Measurements from ENCODE around the gene HHAT. TPM values are rescaled to one million over a fixed set of nuclear protein-coding genes. Genes with fewer than 3 reads are reported as not detected.

The HHAT gene
- polyA plus RNA-seq, 2 of the 4 experiments (the other 2 are of a cell fraction): 3.8 to 4.5 TPM

GRCh38 chr1:210394281-210394821 is 65.6 kb downstream of the HHAT start:
- TF ChIP-seq POLR2AphosphoS2 (conservative IDR thresholded peaks at IDR 0.05; ENCODE audit: low read length): no peak
- TF ChIP-seq KDM1A (IDR thresholded peaks at IDR 0.05; ENCODE audit: low read depth): no peak
- no peak for TF ChIP-seq HOXB13 (CRISPR knock-in tag; IDR thresholded peaks at IDR 0.05; ENCODE audit: low read depth)
- no peak for TF ChIP-seq EHF (CRISPR knock-in tag; IDR thresholded peaks at IDR 0.05)
- TF ChIP-seq MAFK (IDR thresholded peaks at IDR 0.05; ENCODE audit: partially characterized antibody): no peak
- no peak for TF ChIP-seq HOXB5 (CRISPR knock-in tag; IDR thresholded peaks at IDR 0.05)
- TF ChIP-seq TP53 (CRISPR knock-in tag; IDR thresholded peaks at IDR 0.05): no peak
- no peak for TF ChIP-seq CBX2 (IDR thresholded peaks at IDR 0.05; ENCODE audit: borderline replicate concordance, low read depth)
- no peak for TF ChIP-seq FOSB (CRISPR knock-in tag; IDR thresholded peaks at IDR 0.05)
- TF ChIP-seq ZNF302 (CRISPR knock-in tag; IDR thresholded peaks at IDR 0.05): no peak
- no peak for DNase-seq (ENCODE audit: low read depth in 1 of 2, low spot score in 1 of 2)
- no peak for FAIRE-seq
- no peak for ATAC-seq
- ChIA-PET CTCF (interaction anchor here (0.5 to 16.0 kb wide), 6 partner anchors 12 to 978 kb away, joined by 3 to 274 read pairs (median 4); partner anchors contain the start of gene KCNH1), POLR2A (interaction anchor here (0.9 to 1.2 kb wide), 2 partner anchors 10 to 20 kb away, joined by 3 to 9 read pairs; no protein-coding TSS in a partner anchor)
- Histone ChIP-seq H3K27ac (no peak overlapping the region), H3K9me3 (no peaks in the 10 kb centered on the region), H3K4me2 (no peak overlapping the region), H3K4me1 (peaks cover 3% of the 10 kb centered on the region; the same call in 1 of the 3 replicates), H3K4me3 (no peak overlapping the region)
- WGBS (ENCODE audit: missing lambda C conversion rate): 44% methylated on average over 6 of the region's 6 CpGs

- 92% methylated on average over 1 of the region's 1 CpG for WGBS (ENCODE audit: missing lambda C conversion rate)
These were observed 67.8 kb downstream of the HHAT start for GRCh38 chr1:210396541-210396940.

More at GRCh38 chr1:210396541-210396940, 67.8 kb downstream of the HHAT start:
- FAIRE-seq (no peak), DNase-seq (ENCODE audit: low read depth in 1 of 2, low spot score in 1 of 2) (no peak), ATAC-seq (no peak)
- ChIA-PET CTCF (interaction anchor here (2.4 to 16.0 kb wide), 2 partner anchors 10 to 17 kb away, joined by 10 to 274 read pairs; no protein-coding TSS in a partner anchor), POLR2A (no interaction called here)
- peaks cover 3% of the 10 kb centered on the region; the same call in 1 of the 3 replicates for H3K4me1 ChIP-seq
- no peak overlapping the region for H3K4me2 ChIP-seq
- TF ChIP-seq ELK1 (IDR thresholded peaks at IDR 0.05; ENCODE audit: low read depth, low read length): no peak
- TF ChIP-seq BHLHE40 (IDR thresholded peaks at IDR 0.05; ENCODE audit: low read depth, low read length): no peak
- TF ChIP-seq POLR2A (IDR thresholded peaks at IDR 0.05; ENCODE audit: low read length): no peak
- TF ChIP-seq RCOR1 (IDR thresholded peaks at IDR 0.05; ENCODE audit: low read depth, low read length): no peak
- TF ChIP-seq CEBPB (IDR thresholded peaks at IDR 0.05): no peak
- TF ChIP-seq HES2 (IDR thresholded peaks at IDR 0.05): no peak
- no peak for TF ChIP-seq PBX3 (IDR thresholded peaks at IDR 0.05)
- TF ChIP-seq ZSCAN20 (CRISPR knock-in tag; IDR thresholded peaks at IDR 0.05): no peak
- TF ChIP-seq HOXA7 (CRISPR knock-in tag; IDR thresholded peaks at IDR 0.05): no peak
- TF ChIP-seq TFCP2L1 (CRISPR knock-in tag; IDR thresholded peaks at IDR 0.05): no peak
- TF ChIP-seq HOXB5 (CRISPR knock-in tag; IDR thresholded peaks at IDR 0.05): no peak
- TF ChIP-seq HOXB13 (CRISPR knock-in tag; IDR thresholded peaks at IDR 0.05; ENCODE audit: low read depth): no peak
- no peak for TF ChIP-seq ATOH8 (CRISPR knock-in tag; IDR thresholded peaks at IDR 0.05; ENCODE audit: low read depth)
- TF ChIP-seq JUNB (IDR thresholded peaks at IDR 0.05): no peak
- H3K9me3 ChIP-seq: no peaks in the 10 kb centered on the region
- H3K27ac ChIP-seq: no peak overlapping the region
- H3K4me3 ChIP-seq: no peak overlapping the region
